ENCODE data around the gene TBXT. TPM values are rescaled to one million over a fixed set of nuclear protein-coding genes. Genes with fewer than 3 reads are reported as not detected.

Gene TBXT
- total and polyA plus RNA-seq, 3 donors from 2014 or later = 0.24 to 1.2 (median 0.26) TPM

Small RNA genes within 50 kb of the gene (small RNA-seq; reads per million reads assigned to genes)
- 0 reads per million in 2 donors for gene RNU6-153P

Other genes with a start within 250 kb of the TBXT start
- under 1 TPM; 0.39 to 0.62 TPM for gene PRR18, start 140.5 kb upstream of the TBXT start, total RNA-seq
- gene PRR18, start 140.5 kb upstream of the TBXT start, polyA plus RNA-seq (ENCODE audit: insufficient read depth, low read depth, low replicate concordance) = 0.16 TPM
- gene SFT2D1, start 174.7 kb upstream of the TBXT start, total RNA-seq = 10 to 100 TPM; 45.7 to 64.6 TPM
- gene SFT2D1, start 174.7 kb upstream of the TBXT start, polyA plus RNA-seq (ENCODE audit: insufficient read depth, low read depth, low replicate concordance) = 68.3 TPM
- 10 to 100 TPM; 22.5 to 24.0 TPM for gene MPC1, start 215.1 kb upstream of the TBXT start, total RNA-seq
- gene MPC1, start 215.1 kb upstream of the TBXT start, polyA plus RNA-seq (ENCODE audit: insufficient read depth, low read depth, low replicate concordance) = 54.2 TPM

All from testis (tissue), 3 donors.